ENCODE data around the gene MCM3AP. TPM values are rescaled to one million over a fixed set of nuclear protein-coding genes. Genes with fewer than 3 reads are reported as not detected.

MCM3AP gene
- total and polyA plus RNA-seq, 4 donors: 15.5 to 58.1 (median 33.5) TPM

GRCh38 chr21:46217511-46218196 lies 67.8 kb downstream of the MCM3AP start (continued):
- TF ChIP-seq CTCF (IDR thresholded peaks at IDR 0.05; ENCODE audit: low read depth, low read length, missing input control) (no peak), FOXA1 (IDR thresholded peaks at IDR 0.05) (no peak)

- Histone ChIP-seq H3K36me3 (ENCODE audit: control insufficient read depth in 4 of 4, insufficient read depth in 3 of 4, low read depth in 1 of 4, low read length in 3 of 4) (peaks cover 17 to 74% (median 41%) of the 10 kb centered on the region in 4 donors), H3K4me1 (ENCODE audit: control insufficient read depth in 4 of 4, insufficient read depth in 4 of 4, low read length in 3 of 4) (peaks cover 0 to 2% (median 0%) of the 10 kb centered on the region in 4 donors), H3K4me3 (ENCODE audit: low read depth in 1 of 3, low read length in 3 of 3) (no peak overlapping the region), H3K9me3 (ENCODE audit: control insufficient read depth in 4 of 4, low read length in 3 of 4) (no peaks in the 10 kb centered on the region), H3K27ac (ENCODE audit: low read depth in 1 of 2, low read length in 2 of 2) (no peak overlapping the region), H3K27me3 (ENCODE audit: control insufficient read depth in 4 of 4, insufficient read depth in 4 of 4, low read length in 3 of 4) (no peaks in the 10 kb centered on the region), H3K9ac (ENCODE audit: low read depth in 1 of 2, low read length in 2 of 2) (no peak overlapping the region)
- no peak for TF ChIP-seq JUND (IDR thresholded peaks at IDR 0.05)
- no peak for TF ChIP-seq HNF4A (conservative IDR thresholded peaks at IDR 0.05)
- no peak for TF ChIP-seq YY1 (IDR thresholded peaks at IDR 0.05)
- no peak for TF ChIP-seq MAX (IDR thresholded peaks at IDR 0.05)
- no peak for TF ChIP-seq RXRA (IDR thresholded peaks at IDR 0.05)
- TF ChIP-seq FOXA1 (IDR thresholded peaks at IDR 0.05): no peak
- 95% methylated on average over 16 of the region's 16 CpGs for WGBS
- DNase-seq (ENCODE audit: low spot score): no peak
These were observed 69.2 kb downstream of the MCM3AP start for GRCh38 chr21:46216132-46216747.

- Histone ChIP-seq H3K9me3 (ENCODE audit: control insufficient read depth in 4 of 4, low read length in 3 of 4) (no peaks in the 10 kb centered on the region), H3K36me3 (ENCODE audit: control insufficient read depth in 4 of 4, insufficient read depth in 3 of 4, low read depth in 1 of 4, low read length in 3 of 4) (peaks cover 17 to 72% (median 41%) of the 10 kb centered on the region in 4 donors), H3K9ac (ENCODE audit: low read depth in 1 of 2, low read length in 2 of 2) (no peak overlapping the region), H3K4me1 (ENCODE audit: control insufficient read depth in 4 of 4, insufficient read depth in 4 of 4, low read length in 3 of 4) (peaks cover 0 to 2% (median 0%) of the 10 kb centered on the region in 4 donors), H3K27me3 (ENCODE audit: control insufficient read depth in 4 of 4, insufficient read depth in 4 of 4, low read length in 3 of 4) (no peaks in the 10 kb centered on the region), H3K4me3 (ENCODE audit: low read depth in 1 of 3, low read length in 3 of 3) (no peak overlapping the region), H3K27ac (ENCODE audit: low read depth in 1 of 2, low read length in 2 of 2) (no peak overlapping the region)
- no peak for TF ChIP-seq JUND (IDR thresholded peaks at IDR 0.05)
- DNase-seq (ENCODE audit: low spot score): no peak
- WGBS: 87% methylated on average over 20 of the region's 20 CpGs
These were observed 69.8 kb downstream of the MCM3AP start for GRCh38 chr21:46215436-46216131.

GRCh38 chr21:46214478-46215340 lies 70.7 kb downstream of the MCM3AP start:
- H3K9ac ChIP-seq (ENCODE audit: low read depth in 1 of 2, low read length in 2 of 2): no peak overlapping the region
- no peak for DNase-seq (ENCODE audit: low spot score)
- no peak overlapping the region for H3K4me3 ChIP-seq (ENCODE audit: low read depth in 1 of 3, low read length in 3 of 3)
- H3K9me3 ChIP-seq (ENCODE audit: control insufficient read depth in 4 of 4, low read length in 3 of 4): no peaks in the 10 kb centered on the region
- no peaks in the 10 kb centered on the region for H3K4me1 ChIP-seq (ENCODE audit: control insufficient read depth in 4 of 4, insufficient read depth in 4 of 4, low read length in 3 of 4)
- peaks cover 17 to 74% (median 34%) of the 10 kb centered on the region in 4 donors for H3K36me3 ChIP-seq (ENCODE audit: control insufficient read depth in 4 of 4, insufficient read depth in 3 of 4, low read depth in 1 of 4, low read length in 3 of 4)
- 88% methylated on average over 27 of the region's 27 CpGs for WGBS
- no peak overlapping the region for H3K27ac ChIP-seq (ENCODE audit: low read depth in 1 of 2, low read length in 2 of 2)
- H3K27me3 ChIP-seq (ENCODE audit: control insufficient read depth in 4 of 4, insufficient read depth in 4 of 4, low read length in 3 of 4): no peaks in the 10 kb centered on the region
- TF ChIP-seq YY1 (IDR thresholded peaks at IDR 0.05) (no peak), CTCF (IDR thresholded peaks at IDR 0.05; ENCODE audit: low read depth, low read length, missing input control) (no peak), JUND (IDR thresholded peaks at IDR 0.05) (no peak), MAX (IDR thresholded peaks at IDR 0.05) (no peak), EGR1 (IDR thresholded peaks at IDR 0.05; ENCODE audit: low read depth in 2 of 2) (no peak), GABPA (IDR thresholded peaks at IDR 0.05 in 1 of 2, conservative IDR thresholded peaks at IDR 0.05 in 1 of 2) (no peak), RXRA (IDR thresholded peaks at IDR 0.05) (no peak), TAF1 (conservative IDR thresholded peaks at IDR 0.05) (no peak), FOXA2 (IDR thresholded peaks at IDR 0.05) (no peak), ATF3 (IDR thresholded peaks at IDR 0.05) (no peak)

All from liver (tissue), 9 donors.